Measurements from ENCODE around the gene MAPKAPK3. TPM values are rescaled to one million over a fixed set of nuclear protein-coding genes. Genes with fewer than 3 reads are reported as not detected.

The MAPKAPK3 gene
- total RNA-seq, 2 experiments from 2014 or later: 176 to 195 TPM

Small RNA genes lying within 50 kb of the gene (microRNA-seq; reads per million reads assigned to microRNA genes)
- 17.5 reads per million, percentile 27 among the genes with 10 or more reads in this experiment for gene MIR4787

Other genes with a start within 250 kb of the MAPKAPK3 start
- gene CACNA2D2, start 113.5 kb upstream of the MAPKAPK3 start, total RNA-seq: 1 to 10 TPM; 2.1 to 2.5 TPM
- gene C3orf18, start 49.4 kb upstream of the MAPKAPK3 start, total RNA-seq: 10 to 100 TPM; 53.2 to 58.4 TPM
- 100 to 1,000 TPM in 1 of 2 experiments, 10 to 100 TPM in 1; 97.4 to 102 TPM for gene HEMK1, start 47.6 kb upstream of the MAPKAPK3 start, total RNA-seq
- gene CISH, start 5.4 kb upstream of the MAPKAPK3 start, total RNA-seq: 100 to 1,000 TPM; 365 to 400 TPM
- 1 to 10 TPM; 3.3 to 3.4 TPM for gene DOCK3, start 57.8 kb downstream of the MAPKAPK3 start, total RNA-seq

Measured in activated naive CD8-positive, alpha-beta T cell treated with anti-CD3 and anti-CD28 coated beads, Interleukin-2, amount 10 ng/mL, durations not matched to agents 7 days and 5 days (primary cell).